Endothelial cell of umbilical vein (primary cell): Measurements from ENCODE around the gene MANBA.

Experiments
- CTCF ChIP-seq, 2 donors: IDR thresholded peaks; 1 replicate in 1 of 2; 2 replicates in 1 of 2; pipeline ENCODE4 v1.5.1; 2011; ENCODE audit warnings: low read length in 2 of 2, mild to moderate bottlenecking in 2 of 2, moderate library complexity in 2 of 2, control low read depth in 1 of 2, inconsistent platforms in 1 of 2, low read depth in 1 of 2; ENCODE audit not compliant: insufficient read depth in 1 of 2; ENCODE audit errors: extremely low read depth in 1 of 2
- EZH2 ChIP-seq: IDR thresholded peaks from 2 replicates; pipeline ENCODE4 v1.6.1; 2012; ENCODE audit warnings: borderline replicate concordance, low read depth, mild to moderate bottlenecking, moderate library complexity, low read length, inconsistent platforms; ENCODE audit not compliant: severe bottlenecking
- FOS ChIP-seq: IDR thresholded peaks from 2 replicates; pipeline ENCODE4 v1.6.1; 2011; ENCODE audit warnings: mild to moderate bottlenecking, low read length, moderate library complexity, borderline replicate concordance; ENCODE audit not compliant: insufficient read depth
- GATA2 ChIP-seq: IDR thresholded peaks from 2 replicates; pipeline ENCODE4 v1.7.0; 2011; ENCODE audit warnings: low read depth, mild to moderate bottlenecking, moderate library complexity, mixed read lengths, low read length; ENCODE audit not compliant: insufficient read length, insufficient read depth
- JUN ChIP-seq: IDR thresholded peaks from 2 replicates; pipeline ENCODE4 v1.6.1; 2011; ENCODE audit warnings: borderline replicate concordance, low read depth; ENCODE audit not compliant: insufficient read length, insufficient read depth
- MAX ChIP-seq: IDR thresholded peaks from 2 replicates; pipeline ENCODE4 v1.6.1; 2011; ENCODE audit not compliant: insufficient read depth, insufficient read length
- MYC ChIP-seq: IDR thresholded peaks from one replicate; pipeline ENCODE4 v1.6.1; 2011; ENCODE audit warnings: mild to moderate bottlenecking, low read depth, low read length
- POLR2A ChIP-seq: IDR thresholded peaks from 2 replicates; pipeline ENCODE4 v1.6.1; 2012; ENCODE audit warnings: low read depth, mild to moderate bottlenecking, control low read depth, low read length
- POLR2AphosphoS5 ChIP-seq: IDR thresholded peaks from 2 replicates; pipeline ENCODE4 v1.6.1; 2012; ENCODE audit warnings: low read depth, mild to moderate bottlenecking, control low read depth, low read length, moderate library complexity; ENCODE audit not compliant: insufficient read depth

DNA sequence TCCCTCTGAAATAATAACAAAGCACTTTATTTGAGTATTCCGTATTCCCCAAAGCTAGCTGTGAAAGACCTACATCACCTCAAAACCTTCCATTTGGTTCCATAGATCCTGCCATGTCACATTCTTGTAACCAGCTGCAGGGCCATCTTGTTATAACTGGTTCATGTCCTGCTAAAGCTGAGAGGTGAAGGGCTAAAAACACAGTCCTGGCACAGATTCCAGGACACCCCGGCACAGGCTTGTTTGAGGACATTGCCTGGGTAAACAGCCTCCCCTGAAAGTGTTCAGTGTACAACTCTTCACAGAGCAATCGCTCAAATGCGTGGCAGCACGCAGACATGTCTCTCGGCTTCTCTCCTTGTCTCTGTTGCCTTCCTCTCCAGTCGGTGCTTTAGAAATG is 129.2 kb downstream of the MANBA start:
- no peak for TF ChIP-seq EZH2
- no peak for TF ChIP-seq POLR2AphosphoS5
- no peak for TF ChIP-seq CTCF (IDR thresholded peaks at IDR 0.05; ENCODE audit: extremely low read depth in 1 of 2, insufficient read depth in 1 of 2, low read depth in 1 of 2, low read length in 2 of 2)
- TF ChIP-seq POLR2A = no peak
- no peak for TF ChIP-seq MYC
- no peak for TF ChIP-seq FOS
- no peak for TF ChIP-seq MAX
- TF ChIP-seq JUN = no peak
- TF ChIP-seq GATA2 = no peak
